G401 (cell line): ENCODE data around the gene BRF1. TPM values are rescaled to one million over a fixed set of nuclear protein-coding genes. Genes with fewer than 3 reads are reported as not detected.

Experiments used
- DNase-seq: peaks from one replicate; pipeline ENCODE4 v3.0.0-alpha.2; 2015; ENCODE audit warnings: low spot score
- in situ Hi-C: cut with HindIII; loops from 2 replicates; pipeline ENCODE4 v1.10.0; 2016; ENCODE audit warnings: low sequenced_read_pairs, mixed read lengths
- total RNA-seq: library from RNA; depleted of rRNA; stranded (reverse); fragments of >200 nt; shearing (Covaris generic); gene quantifications from 2 replicates; pipeline ENCODE4 v1.2.3, GENCODE V29; 2014

The BRF1 gene
- total RNA-seq, 1 experiment from 2014 or later = 30.3 TPM

GRCh38 chr14:105220699-105221597 is 79.9 kb downstream of the BRF1 start:
- in situ Hi-C loops = no loop called here
- no peak for DNase-seq

GRCh38 chr14:105219753-105220152 is 81.0 kb downstream of the BRF1 start:
- in situ Hi-C loops = no loop called here
- no peak for DNase-seq

GRCh38 chr14:105219043-105219612 is 81.7 kb downstream of the BRF1 start:
- DNase-seq = no peak
- in situ Hi-C loops = no loop called here

- in situ Hi-C loops = no loop called here
- no peak for DNase-seq
These were observed 82.2 kb downstream of the BRF1 start for GRCh38 chr14:105218611-105219010.

- in situ Hi-C loops = no loop called here
- DNase-seq = no peak
These were observed 83.0 kb downstream of the BRF1 start for GRCh38 chr14:105217774-105218173.

- no peak for DNase-seq
- in situ Hi-C loops = no loop called here
These were observed 84.1 kb downstream of the BRF1 start for GRCh38 chr14:105216490-105217247.

- in situ Hi-C loops = no loop called here
These were observed 85.2 kb downstream of the BRF1 start for GRCh38 chr14:105215602-105216001.

GRCh38 chr14:105214324-105214915 is 86.4 kb downstream of the BRF1 start:
- in situ Hi-C loops = no loop called here
- no peak for DNase-seq

More at GRCh38 chr14:105215602-105216001, 85.2 kb downstream of the BRF1 start:
- no peak for DNase-seq

- in situ Hi-C loops = no loop called here
- DNase-seq = no peak
These were observed 87.4 kb downstream of the BRF1 start for GRCh38 chr14:105213361-105213760.

GRCh38 chr14:105212541-105213300 is 88.1 kb downstream of the BRF1 start:
- DNase-seq = no peak
- in situ Hi-C loops = no loop called here

- in situ Hi-C loops = no loop called here
- no peak for DNase-seq
These were observed 89.1 kb downstream of the BRF1 start for GRCh38 chr14:105211758-105212089.

GRCh38 chr14:105211086-105211757 is 89.6 kb downstream of the BRF1 start:
- in situ Hi-C loops = no loop called here
- DNase-seq = no peak

GRCh38 chr14:105210266-105211025 is 90.4 kb downstream of the BRF1 start:
- in situ Hi-C loops = no loop called here
- DNase-seq = no peak

- in situ Hi-C loops = no loop called here
- DNase-seq = no peak
These were observed 91.2 kb downstream of the BRF1 start for GRCh38 chr14:105209646-105210045.

- in situ Hi-C loops = no loop called here
- DNase-seq = no peak
These were observed 91.7 kb downstream of the BRF1 start for GRCh38 chr14:105209091-105209490.

GRCh38 chr14:105208738-105209075 is 92.1 kb downstream of the BRF1 start:
- in situ Hi-C loops = no loop called here
- DNase-seq = no peak

GRCh38 chr14:105207996-105208737 is 92.6 kb downstream of the BRF1 start:
- in situ Hi-C loops = no loop called here
- DNase-seq = no peak
